Measurements from ENCODE around the gene NEDD9.
A peak's percentile ranks its signal among the peaks of the same experiment; 100 is the strongest.

NEDD9 gene

DNA sequence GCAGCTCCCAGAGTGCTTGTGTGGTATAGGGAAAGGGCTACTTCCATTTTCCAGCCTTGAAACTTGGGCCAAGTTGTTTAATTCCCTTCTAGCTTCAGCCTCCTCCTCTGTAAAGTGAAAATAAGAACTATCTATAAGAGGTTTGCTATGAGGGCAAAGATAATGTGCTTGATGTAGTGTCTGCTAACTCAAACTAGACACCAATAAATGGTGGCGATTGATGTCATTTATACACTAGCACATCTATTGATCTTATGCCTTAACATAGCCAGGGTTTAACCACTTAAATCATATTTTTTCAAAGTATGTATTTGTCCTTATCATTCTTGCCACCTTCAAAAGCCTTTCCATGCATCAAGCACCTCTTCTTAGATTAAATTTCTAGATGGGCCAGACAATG is 55.2 kb downstream of the NEDD9 start:
- TF ChIP-seq, protein P1, sequence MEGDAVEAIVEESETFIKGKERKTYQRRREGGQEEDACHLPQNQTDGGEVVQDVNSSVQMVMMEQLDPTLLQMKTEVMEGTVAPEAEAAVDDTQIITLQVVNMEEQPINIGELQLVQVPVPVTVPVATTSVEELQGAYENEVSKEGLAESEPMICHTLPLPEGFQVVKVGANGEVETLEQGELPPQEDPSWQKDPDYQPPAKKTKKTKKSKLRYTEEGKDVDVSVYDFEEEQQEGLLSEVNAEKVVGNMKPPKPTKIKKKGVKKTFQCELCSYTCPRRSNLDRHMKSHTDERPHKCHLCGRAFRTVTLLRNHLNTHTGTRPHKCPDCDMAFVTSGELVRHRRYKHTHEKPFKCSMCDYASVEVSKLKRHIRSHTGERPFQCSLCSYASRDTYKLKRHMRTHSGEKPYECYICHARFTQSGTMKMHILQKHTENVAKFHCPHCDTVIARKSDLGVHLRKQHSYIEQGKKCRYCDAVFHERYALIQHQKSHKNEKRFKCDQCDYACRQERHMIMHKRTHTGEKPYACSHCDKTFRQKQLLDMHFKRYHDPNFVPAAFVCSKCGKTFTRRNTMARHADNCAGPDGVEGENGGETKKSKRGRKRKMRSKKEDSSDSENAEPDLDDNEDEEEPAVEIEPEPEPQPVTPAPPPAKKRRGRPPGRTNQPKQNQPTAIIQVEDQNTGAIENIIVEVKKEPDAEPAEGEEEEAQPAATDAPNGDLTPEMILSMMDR (IDR thresholded peaks at IDR 0.05; ENCODE audit: unreplicated experiment in 3 of 3) = no peak
- Mint-ChIP-seq H3K4me1 (no peaks in the 10 kb centered on the region), H3K27ac (no peak overlapping the region), H3K27me3 (ENCODE audit: low read depth) (no peaks in the 10 kb centered on the region), H3K4me3 (no peak overlapping the region), H3K9me3 (peaks cover 4% of the 10 kb centered on the region), H3K36me3 (ENCODE audit: low read depth) (peaks cover 5% of the 10 kb centered on the region)

DNA sequence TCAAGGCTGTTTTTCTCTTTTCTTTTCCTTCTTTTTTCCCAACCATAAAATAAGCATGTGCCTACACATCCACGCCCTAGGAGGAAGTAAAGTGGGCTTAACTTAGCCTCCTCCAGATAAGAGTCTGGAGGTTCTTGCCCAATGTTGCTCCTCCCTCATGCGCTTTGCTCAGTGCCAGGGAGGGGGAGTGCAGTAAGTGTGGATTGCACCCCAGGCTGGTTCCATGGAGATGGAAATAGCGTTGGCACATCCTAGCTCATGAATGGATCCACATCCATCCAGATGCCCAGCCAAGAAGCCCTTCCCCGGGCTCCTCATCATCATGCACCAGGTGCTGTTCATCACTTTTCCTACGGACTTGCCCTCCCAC is 58.2 kb downstream of the NEDD9 start:
- H3K9me3 Mint-ChIP-seq = no peaks in the 10 kb centered on the region
- H3K27ac Mint-ChIP-seq = no peak overlapping the region
- no peaks in the 10 kb centered on the region for H3K27me3 Mint-ChIP-seq (ENCODE audit: low read depth)
- H3K4me3 Mint-ChIP-seq = no peak overlapping the region
- TF ChIP-seq, protein P1 (IDR thresholded peaks at IDR 0.05; ENCODE audit: unreplicated experiment in 3 of 3) = no peak
- H3K4me1 Mint-ChIP-seq = no peaks in the 10 kb centered on the region
- H3K36me3 Mint-ChIP-seq (ENCODE audit: low read depth) = no peaks in the 10 kb centered on the region

DNA sequence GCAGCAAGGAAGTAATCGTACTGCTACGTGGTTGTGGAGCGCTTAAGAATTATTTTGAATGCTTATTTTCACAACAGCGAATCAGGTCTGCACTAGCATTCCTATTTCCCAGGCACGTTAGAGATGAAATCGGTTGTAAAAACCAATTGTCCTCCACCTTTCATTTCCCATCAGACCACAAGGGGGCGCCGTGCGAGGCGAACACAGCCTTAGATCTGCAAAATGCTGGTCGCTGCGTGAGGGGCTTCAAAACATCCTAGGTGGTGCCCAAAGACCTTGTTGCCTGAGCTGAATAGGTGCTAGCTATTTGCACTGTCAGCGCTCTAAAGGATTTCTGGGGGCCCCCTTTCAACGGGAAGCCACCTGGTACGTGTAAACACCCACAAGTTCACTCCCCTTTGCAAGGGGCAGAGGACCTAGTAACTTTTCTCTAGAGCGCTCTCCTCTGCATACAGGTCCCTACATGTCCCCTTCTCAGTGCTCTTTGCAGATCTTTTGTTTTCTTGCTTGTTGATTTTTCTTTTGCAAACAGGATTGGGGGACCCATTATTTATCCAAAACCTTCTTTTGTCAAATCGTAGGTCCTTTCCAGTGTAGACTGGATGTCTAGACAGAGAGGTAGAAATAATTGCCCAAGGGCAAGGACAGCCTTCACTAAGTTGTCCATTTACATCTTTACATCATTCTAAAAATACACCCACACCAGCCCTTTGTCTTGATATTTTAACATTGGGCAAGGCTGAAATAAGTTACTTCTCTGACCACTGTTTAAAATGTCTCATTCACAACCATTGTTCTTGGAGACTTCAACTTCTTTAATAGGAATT is 59.8 kb downstream of the NEDD9 start:
- peak overlapping the region; percentile 33 to 85 (median 37) for H3K27ac Mint-ChIP-seq
- H3K27me3 Mint-ChIP-seq (ENCODE audit: low read depth) = no peaks in the 10 kb centered on the region
- TF ChIP-seq, protein P1 (IDR thresholded peaks at IDR 0.05; ENCODE audit: unreplicated experiment in 3 of 3) = peak; percentile 75 to 77 (median 76)
- H3K36me3 Mint-ChIP-seq (ENCODE audit: low read depth) = no peaks in the 10 kb centered on the region
- H3K4me3 Mint-ChIP-seq = no peak overlapping the region
- H3K4me1 Mint-ChIP-seq = no peaks in the 10 kb centered on the region
- H3K9me3 Mint-ChIP-seq = no peaks in the 10 kb centered on the region

DNA sequence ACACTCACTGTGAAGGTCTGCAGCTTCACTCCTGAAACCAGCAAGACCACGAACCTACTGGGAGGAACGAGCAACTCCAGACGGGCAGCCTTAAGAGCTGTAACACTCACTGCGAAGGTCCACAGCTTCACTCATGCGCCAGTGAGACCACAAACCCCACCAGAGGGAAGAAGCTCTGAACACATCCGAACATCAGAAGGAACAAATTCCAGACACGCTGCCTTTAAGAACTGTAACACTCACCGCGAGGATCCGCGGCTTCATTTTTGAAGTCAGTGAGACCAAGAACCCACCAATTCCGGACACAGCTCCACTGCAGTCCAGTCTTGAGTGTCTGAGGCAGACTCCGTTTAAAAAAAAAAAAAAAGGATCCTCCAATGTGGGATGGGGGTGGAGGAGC is 60.5 kb downstream of the NEDD9 start:
- Mint-ChIP-seq H3K27ac (peak overlapping the region in 1 of 3 experiments; percentile 13), H3K9me3 (no peaks in the 10 kb centered on the region), H3K4me3 (no peak overlapping the region), H3K36me3 (ENCODE audit: low read depth) (no peaks in the 10 kb centered on the region), H3K27me3 (ENCODE audit: low read depth) (no peaks in the 10 kb centered on the region), H3K4me1 (no peaks in the 10 kb centered on the region)
- TF ChIP-seq, protein P1 (IDR thresholded peaks at IDR 0.05; ENCODE audit: unreplicated experiment in 3 of 3) = no peak

DNA sequence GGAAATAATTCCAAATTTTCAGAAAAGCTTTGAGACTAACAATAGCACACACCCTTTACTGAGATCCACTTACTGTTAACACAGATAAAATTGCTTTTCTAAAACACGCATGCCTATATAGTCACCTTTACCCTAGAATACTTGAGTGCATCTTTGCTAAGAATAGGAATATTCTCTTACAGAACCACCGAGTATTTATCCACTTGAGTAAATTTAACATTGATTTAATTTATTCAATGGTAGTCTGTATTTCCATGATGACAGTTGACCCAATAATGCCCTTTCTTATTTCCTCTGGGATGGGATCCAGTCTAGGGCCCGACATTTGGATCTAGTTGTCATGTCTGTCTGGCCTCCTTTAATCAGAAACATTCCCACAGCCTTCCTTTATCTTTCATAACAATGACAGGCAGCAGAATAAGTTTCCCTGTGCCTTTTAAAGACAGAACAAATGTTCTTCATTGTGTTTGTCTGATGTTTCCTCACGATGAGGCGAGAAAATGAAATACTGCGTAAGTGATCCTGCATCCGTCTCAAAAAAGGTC is 64.3 kb downstream of the NEDD9 start:
- Mint-ChIP-seq H3K4me1 (no peaks in the 10 kb centered on the region), H3K27me3 (ENCODE audit: low read depth) (no peaks in the 10 kb centered on the region), H3K9me3 (no peaks in the 10 kb centered on the region), H3K36me3 (ENCODE audit: low read depth) (no peaks in the 10 kb centered on the region), H3K4me3 (no peak overlapping the region), H3K27ac (no peak overlapping the region)
- TF ChIP-seq, protein P1 (IDR thresholded peaks at IDR 0.05; ENCODE audit: unreplicated experiment in 3 of 3) = no peak

DNA sequence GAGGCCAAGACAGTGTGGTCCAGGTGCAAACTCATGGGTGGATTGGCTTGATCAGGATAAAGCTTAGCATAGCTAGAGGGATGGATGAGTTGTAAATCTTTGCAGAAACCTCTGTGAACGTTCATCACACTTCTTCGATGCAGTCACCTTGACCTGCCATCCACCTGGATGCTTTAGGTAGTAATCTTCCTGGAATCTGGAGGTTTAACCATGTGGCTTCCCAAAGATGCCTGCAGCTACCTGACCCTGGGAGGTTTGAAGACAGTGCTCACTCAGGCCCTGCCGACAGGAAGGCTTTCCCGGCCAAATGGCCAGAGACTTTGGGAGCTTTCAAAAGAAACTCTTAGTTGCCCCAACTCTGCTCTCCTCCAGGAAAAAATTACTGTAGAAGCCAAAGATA is 65.5 kb downstream of the NEDD9 start:
- TF ChIP-seq, protein P1 (IDR thresholded peaks at IDR 0.05; ENCODE audit: unreplicated experiment in 3 of 3) = no peak
- H3K36me3 Mint-ChIP-seq (ENCODE audit: low read depth) = no peaks in the 10 kb centered on the region
- H3K27ac Mint-ChIP-seq = no peak overlapping the region
- H3K4me3 Mint-ChIP-seq = no peak overlapping the region
- no peaks in the 10 kb centered on the region for H3K27me3 Mint-ChIP-seq (ENCODE audit: low read depth)
- no peaks in the 10 kb centered on the region for H3K4me1 Mint-ChIP-seq
- H3K9me3 Mint-ChIP-seq = no peaks in the 10 kb centered on the region
